Chondrocyte (in vitro differentiated cells): ENCODE data around the gene MKI67. TPM values are rescaled to one million over a fixed set of nuclear protein-coding genes. Genes with fewer than 3 reads are reported as not detected.

Experiments used
- DNase-seq: peaks from one replicate; pipeline ENCODE4 v3.0.0; 2021; ENCODE audit warnings: mixed read lengths, low spot score
- H3K27ac Mint-ChIP-seq: one replicate; pipeline ENCODE4 v1.8.0; 2021; ENCODE audit warnings: mild to moderate bottlenecking, moderate library complexity, mixed read lengths; ENCODE audit not compliant: unreplicated experiment
- H3K27me3 Mint-ChIP-seq: 2 replicates; pipeline ENCODE4 v1.8.0; 2021; ENCODE audit warnings: low read depth, mixed read lengths
- H3K36me3 Mint-ChIP-seq: 2 replicates; pipeline ENCODE4 v1.8.0; 2021; ENCODE audit warnings: low read depth, mixed read lengths
- H3K4me1 Mint-ChIP-seq: 2 replicates; pipeline ENCODE4 v1.8.0; 2021; ENCODE audit warnings: low read depth, mild to moderate bottlenecking, mixed read lengths
- H3K4me3 Mint-ChIP-seq: one replicate; pipeline ENCODE4 v1.8.0; 2021; ENCODE audit warnings: mild to moderate bottlenecking, moderate library complexity, mixed read lengths; ENCODE audit not compliant: unreplicated experiment
- H3K9me3 Mint-ChIP-seq: 2 replicates; pipeline ENCODE4 v1.8.0; 2021; ENCODE audit warnings: low read depth, mixed read lengths
- total RNA-seq: library from RNA; stranded (reverse); gene quantifications from 3 replicates; pipeline ENCODE4 v1.2.1, GENCODE V29; 2021
- TF ChIP-seq, protein P1 (sequence below): fragments of 200-600 bp; sonication (generic); IDR thresholded peaks from 2 replicates; pipeline ENCODE4 v1.5.0; 2021; ENCODE audit warnings: antibody characterized with exemption, mild to moderate bottlenecking, moderate library complexity

Gene MKI67
- total RNA-seq, 1 donor from 2014 or later = 17.1 TPM

GRCh38 chr10:128071417-128071782 is 54.8 kb downstream of the MKI67 start:
- Mint-ChIP-seq H3K27ac (no peak overlapping the region), H3K9me3 (peaks cover 3% of the 10 kb centered on the region), H3K4me1 (peaks cover 3% of the 10 kb centered on the region), H3K27me3 (no peaks in the 10 kb centered on the region), H3K36me3 (peaks cover 16% of the 10 kb centered on the region), H3K4me3 (no peak overlapping the region)
- TF ChIP-seq, protein P1, sequence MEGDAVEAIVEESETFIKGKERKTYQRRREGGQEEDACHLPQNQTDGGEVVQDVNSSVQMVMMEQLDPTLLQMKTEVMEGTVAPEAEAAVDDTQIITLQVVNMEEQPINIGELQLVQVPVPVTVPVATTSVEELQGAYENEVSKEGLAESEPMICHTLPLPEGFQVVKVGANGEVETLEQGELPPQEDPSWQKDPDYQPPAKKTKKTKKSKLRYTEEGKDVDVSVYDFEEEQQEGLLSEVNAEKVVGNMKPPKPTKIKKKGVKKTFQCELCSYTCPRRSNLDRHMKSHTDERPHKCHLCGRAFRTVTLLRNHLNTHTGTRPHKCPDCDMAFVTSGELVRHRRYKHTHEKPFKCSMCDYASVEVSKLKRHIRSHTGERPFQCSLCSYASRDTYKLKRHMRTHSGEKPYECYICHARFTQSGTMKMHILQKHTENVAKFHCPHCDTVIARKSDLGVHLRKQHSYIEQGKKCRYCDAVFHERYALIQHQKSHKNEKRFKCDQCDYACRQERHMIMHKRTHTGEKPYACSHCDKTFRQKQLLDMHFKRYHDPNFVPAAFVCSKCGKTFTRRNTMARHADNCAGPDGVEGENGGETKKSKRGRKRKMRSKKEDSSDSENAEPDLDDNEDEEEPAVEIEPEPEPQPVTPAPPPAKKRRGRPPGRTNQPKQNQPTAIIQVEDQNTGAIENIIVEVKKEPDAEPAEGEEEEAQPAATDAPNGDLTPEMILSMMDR = no peak
- DNase-seq = no peak

- no peak for DNase-seq
- Mint-ChIP-seq H3K4me1 (peaks cover 3% of the 10 kb centered on the region), H3K27ac (no peak overlapping the region), H3K9me3 (peaks cover 3% of the 10 kb centered on the region), H3K36me3 (peaks cover 18% of the 10 kb centered on the region), H3K4me3 (no peak overlapping the region), H3K27me3 (no peaks in the 10 kb centered on the region)
- TF ChIP-seq, protein P1 = no peak
Measured at GRCh38 chr10:128070721-128071416, 55.4 kb downstream of the MKI67 start.

DNA sequence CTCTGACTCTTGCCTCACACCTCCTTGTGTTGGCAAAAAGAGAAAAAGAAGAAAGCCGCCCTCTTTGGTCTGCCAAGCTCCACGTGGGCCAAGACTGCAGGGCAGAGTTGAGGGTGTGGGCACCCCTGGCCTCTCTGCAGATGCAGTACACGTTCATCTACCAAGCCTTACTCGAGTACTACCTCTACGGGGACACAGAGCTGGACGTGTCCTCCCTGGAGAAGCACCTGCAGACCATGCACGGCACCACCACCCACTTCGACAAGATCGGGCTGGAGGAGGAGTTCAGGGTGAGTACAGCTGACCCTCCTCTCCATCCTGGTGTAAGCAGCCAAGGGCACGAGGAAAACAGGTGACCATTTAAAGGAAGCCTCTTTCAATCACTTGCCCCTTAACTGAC is 56.1 kb downstream of the MKI67 start:
- H3K4me3 Mint-ChIP-seq = no peak overlapping the region
- H3K4me1 Mint-ChIP-seq = peaks cover 6% of the 10 kb centered on the region
- H3K9me3 Mint-ChIP-seq = peaks cover 3% of the 10 kb centered on the region
- H3K27me3 Mint-ChIP-seq = no peaks in the 10 kb centered on the region
- no peak overlapping the region for H3K27ac Mint-ChIP-seq
- DNase-seq = no peak
- H3K36me3 Mint-ChIP-seq = peaks cover 20% of the 10 kb centered on the region
- TF ChIP-seq, protein P1 = no peak

- Mint-ChIP-seq H3K27me3 (no peaks in the 10 kb centered on the region), H3K27ac (no peak overlapping the region), H3K36me3 (peaks cover 17% of the 10 kb centered on the region), H3K9me3 (no peaks in the 10 kb centered on the region), H3K4me1 (peaks cover 13% of the 10 kb centered on the region), H3K4me3 (no peak overlapping the region)
- TF ChIP-seq, protein P1 = peak; percentile 94
- no peak for DNase-seq
Measured at GRCh38 chr10:128069351-128070051, 56.7 kb downstream of the MKI67 start.

DNA sequence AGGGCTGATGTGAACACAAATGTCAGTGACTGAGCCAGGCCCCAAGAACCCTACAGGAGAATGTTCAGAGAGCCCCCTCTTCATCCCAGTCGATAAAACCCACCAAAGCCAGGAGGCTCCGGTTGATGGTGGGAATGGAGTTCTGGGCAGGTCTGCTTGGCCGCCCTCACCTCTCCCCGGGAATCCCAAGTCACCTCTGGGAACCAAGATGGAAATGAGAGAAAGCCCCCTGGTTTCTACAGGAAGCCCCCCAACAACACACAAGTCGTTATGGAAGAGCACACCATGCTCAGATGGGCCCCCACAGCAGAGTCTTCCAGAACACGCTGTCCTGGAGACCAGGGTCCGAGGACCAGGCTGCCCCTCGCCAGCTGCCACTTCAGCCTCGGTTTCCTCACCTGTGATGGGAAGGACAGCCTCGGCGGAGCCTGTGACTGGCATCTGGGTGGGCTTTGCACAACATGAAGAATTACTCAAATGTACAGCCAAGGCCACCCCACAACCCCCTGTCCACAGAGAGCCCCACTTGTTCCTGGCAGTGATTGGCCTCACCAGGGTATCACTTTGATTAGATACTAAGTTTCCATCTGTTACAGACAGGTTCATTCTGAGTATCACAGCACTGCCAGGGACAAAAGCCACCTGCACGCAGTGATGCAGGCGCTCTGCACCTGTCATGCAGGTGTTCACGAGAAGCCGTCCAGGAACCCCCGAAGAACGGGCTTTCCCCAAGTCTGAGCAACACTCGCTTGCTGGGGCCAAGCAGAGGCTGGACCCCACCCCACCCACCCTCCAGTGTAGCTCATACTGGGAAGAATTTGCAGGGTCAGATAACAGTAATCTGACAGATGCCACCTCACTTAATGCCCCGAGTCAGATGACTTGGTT is 57.6 kb downstream of the MKI67 start:
- H3K27ac Mint-ChIP-seq = no peak overlapping the region
- TF ChIP-seq, protein P1 = no peak
- H3K9me3 Mint-ChIP-seq = no peaks in the 10 kb centered on the region
- H3K36me3 Mint-ChIP-seq = peaks cover 16% of the 10 kb centered on the region
- H3K4me3 Mint-ChIP-seq = no peak overlapping the region
- H3K4me1 Mint-ChIP-seq = peaks cover 19% of the 10 kb centered on the region
- no peaks in the 10 kb centered on the region for H3K27me3 Mint-ChIP-seq
- DNase-seq = no peak
